Vagina (tissue), 2 donors: Measurements from ENCODE around the gene SPRYD3.

Experiments used
- CTCF ChIP-seq, 3 experiments: fragments of 450-650 bp in 2 of 3; fragments of 200-600 bp in 1 of 3; sonication (generic) in 1 of 3; IDR thresholded peaks; one replicate each; pipeline ENCODE4 v1.5.1; 2017 to 2019; ENCODE audit warnings: antibody characterized with exemption in 3 of 3, mild to moderate bottlenecking in 2 of 3, moderate library complexity in 2 of 3
- POLR2A ChIP-seq, 2 donors: fragments of 450-650 bp; IDR thresholded peaks; one replicate each; pipeline ENCODE4 v1.6.1; 2017; ENCODE audit warnings: antibody characterized with exemption in 2 of 2, mild to moderate bottlenecking in 2 of 2, moderate library complexity in 2 of 2

GRCh38 chr12:53123578-53124351 lies 44.6 kb upstream of the SPRYD3 start:
- TF ChIP-seq CTCF (IDR thresholded peaks at IDR 0.05) (no peak), POLR2A (IDR thresholded peaks at IDR 0.05) (no peak)
